Skin epidermis (tissue), 12 donors: ENCODE measurements around the gene NMS.
"Not testable (repeated sequence)": the region's sequence is repeated elsewhere in the genome, so short reads cannot be mapped to it uniquely, and the experiment has no call there.

Source experiments
- H3K27ac ChIP-seq, 21 experiments: fragments of 200-600 bp; sonication (generic) in 11 of 21; one replicate each; pipeline ENCODE4 v1.5.0; 2020; ENCODE audit warnings: mild to moderate bottlenecking in 3 of 21, inconsistent platforms in 2 of 21, moderate library complexity in 2 of 21
- H3K4me3 ChIP-seq, 7 experiments: fragments of 200-600 bp; sonication (generic) in 2 of 7; one replicate each; pipeline ENCODE4 v1.5.0; 2020; ENCODE audit warnings: inconsistent platforms in 2 of 7, mild to moderate bottlenecking in 2 of 7, moderate library complexity in 1 of 7

The NMS gene, protein sequence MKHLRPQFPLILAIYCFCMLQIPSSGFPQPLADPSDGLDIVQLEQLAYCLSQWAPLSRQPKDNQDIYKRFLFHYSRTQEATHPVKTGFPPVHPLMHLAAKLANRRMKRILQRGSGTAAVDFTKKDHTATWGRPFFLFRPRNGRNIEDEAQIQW

DNA sequence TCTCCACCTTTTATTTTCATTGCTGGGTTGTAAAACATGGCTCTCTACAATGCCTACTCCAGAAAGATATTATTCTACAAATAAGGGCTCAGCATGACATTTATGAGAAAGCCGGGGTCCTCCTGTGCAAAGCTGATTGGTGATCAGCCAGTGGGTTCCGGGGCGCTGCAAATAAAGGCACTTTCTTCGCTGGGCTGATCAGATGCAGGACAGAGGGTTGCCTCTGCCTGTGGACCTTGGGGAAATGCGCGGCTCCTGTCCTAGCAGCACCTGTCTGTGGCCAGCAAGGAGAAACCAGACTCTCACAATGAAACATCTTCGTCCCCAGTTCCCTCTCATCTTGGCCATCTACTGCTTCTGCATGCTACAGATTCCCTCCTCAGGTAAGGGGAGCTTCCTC is at the start of gene NMS:
NMS (plus strand) TSS at position 301 of the 400 bp plus-strand sequence; CDS start at position 308, 7 bp downstream.
- Histone ChIP-seq H3K27ac (no peak within 1 kb of the TSS), H3K4me3 (no peak within 1 kb of the TSS)

DNA sequence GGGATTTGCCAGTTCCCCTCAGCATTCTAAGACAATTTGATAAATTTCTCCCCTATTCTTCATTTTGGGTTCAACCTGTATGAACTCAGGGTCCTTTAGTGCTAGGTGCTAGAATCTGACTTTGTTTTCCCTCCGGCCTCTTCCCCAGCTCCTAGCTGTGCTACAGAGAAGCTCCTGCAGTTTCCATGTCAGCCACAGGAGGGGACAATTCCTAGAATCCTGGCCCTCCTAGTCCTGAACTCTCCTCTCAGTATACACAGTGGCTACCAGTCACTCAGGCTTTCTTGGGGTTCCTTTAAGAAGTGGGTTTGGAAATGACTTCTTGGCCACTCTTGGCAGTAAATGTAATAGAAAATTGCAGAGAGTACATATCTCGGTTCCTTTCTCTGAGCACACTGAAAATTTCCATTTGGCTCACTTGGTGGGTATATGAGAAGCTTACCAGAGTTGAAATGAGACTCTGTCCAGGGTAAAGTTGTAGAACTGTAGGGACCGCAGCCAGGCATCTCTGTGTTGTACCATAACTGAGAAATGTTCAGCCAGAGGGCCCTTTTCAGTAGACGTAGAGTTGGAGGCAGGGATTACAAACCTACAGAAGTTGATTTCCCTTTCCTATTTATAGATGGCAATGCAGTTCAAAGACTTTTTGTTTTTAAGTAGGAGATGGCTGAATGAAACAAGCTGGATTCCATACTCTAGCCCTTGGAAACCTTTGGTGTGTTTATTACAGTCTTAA is 47.8 kb upstream of the NMS start:
- Histone ChIP-seq H3K27ac (no peak overlapping the region), H3K4me3 (no peak overlapping the region)

DNA sequence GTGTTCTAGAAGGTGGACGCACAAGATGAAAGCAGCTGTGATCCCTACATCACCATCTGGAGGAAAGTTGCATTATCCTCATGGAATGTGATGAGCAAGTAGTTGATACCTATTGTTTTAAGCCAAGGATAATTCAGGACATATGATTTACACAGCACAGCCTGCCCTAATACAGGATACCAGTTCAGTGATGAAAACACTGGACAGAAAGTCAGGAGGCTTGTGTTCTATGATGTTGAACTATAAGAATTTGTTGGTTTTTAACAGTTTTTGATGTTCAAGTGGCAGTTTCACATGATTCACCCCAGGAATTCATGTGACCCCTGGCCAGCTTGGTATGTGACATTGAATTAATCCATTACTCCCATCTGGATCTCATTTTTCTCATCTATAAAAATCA is 46.7 kb upstream of the NMS start:
- Histone ChIP-seq H3K4me3 (no peak overlapping the region), H3K27ac (no peak overlapping the region)

DNA sequence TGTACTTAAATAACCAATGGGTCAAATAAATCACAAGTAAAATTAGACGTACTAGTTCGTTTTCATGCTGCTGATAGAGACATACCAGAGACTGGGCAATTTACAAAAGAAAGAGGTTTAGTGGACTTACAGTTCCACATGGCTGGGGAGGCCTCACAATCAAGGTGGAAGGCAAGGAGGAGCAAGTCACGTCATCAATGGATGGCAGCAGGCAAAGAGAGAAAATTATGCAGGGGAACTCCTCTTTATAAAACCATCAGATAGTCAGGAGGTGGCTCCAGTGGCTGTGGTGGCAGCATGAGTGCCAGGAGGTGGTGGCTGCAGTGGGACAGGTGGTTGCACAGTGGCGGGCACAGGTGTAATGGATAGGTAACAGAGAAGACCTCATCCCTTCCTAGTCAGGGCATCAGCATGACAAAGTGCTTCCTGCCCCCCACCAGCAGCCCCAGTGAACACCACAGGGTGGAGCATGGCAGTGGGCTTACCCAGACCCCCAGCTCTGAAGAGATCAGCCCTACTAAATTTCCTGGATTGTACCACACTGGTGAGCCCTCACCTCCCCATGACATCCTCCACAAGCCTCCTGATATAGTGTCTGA is 45.9 kb upstream of the NMS start:
- Histone ChIP-seq H3K27ac (no peak overlapping the region), H3K4me3 (no peak overlapping the region)

DNA sequence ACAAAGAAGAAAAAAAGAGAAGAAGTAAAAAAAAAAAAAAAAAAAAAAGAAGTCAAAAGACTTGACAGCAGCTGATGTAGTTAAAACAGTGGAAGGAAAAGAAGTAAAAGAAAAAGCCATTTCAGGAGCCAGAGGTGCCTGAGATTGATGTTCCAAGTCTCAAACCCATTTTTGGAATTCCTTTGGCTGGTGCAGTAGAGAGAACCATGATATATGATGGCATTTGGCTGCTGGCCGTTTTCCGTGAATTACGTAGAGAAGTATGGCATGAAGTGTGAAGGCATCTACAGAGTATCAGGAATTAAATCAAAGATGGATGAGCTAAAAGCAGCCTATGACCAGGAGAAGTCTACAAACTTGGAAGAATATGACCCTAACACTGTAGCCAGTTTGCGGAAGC is 45.2 kb upstream of the NMS start:
- Histone ChIP-seq H3K27ac (no peak overlapping the region), H3K4me3 (no peak overlapping the region)

DNA sequence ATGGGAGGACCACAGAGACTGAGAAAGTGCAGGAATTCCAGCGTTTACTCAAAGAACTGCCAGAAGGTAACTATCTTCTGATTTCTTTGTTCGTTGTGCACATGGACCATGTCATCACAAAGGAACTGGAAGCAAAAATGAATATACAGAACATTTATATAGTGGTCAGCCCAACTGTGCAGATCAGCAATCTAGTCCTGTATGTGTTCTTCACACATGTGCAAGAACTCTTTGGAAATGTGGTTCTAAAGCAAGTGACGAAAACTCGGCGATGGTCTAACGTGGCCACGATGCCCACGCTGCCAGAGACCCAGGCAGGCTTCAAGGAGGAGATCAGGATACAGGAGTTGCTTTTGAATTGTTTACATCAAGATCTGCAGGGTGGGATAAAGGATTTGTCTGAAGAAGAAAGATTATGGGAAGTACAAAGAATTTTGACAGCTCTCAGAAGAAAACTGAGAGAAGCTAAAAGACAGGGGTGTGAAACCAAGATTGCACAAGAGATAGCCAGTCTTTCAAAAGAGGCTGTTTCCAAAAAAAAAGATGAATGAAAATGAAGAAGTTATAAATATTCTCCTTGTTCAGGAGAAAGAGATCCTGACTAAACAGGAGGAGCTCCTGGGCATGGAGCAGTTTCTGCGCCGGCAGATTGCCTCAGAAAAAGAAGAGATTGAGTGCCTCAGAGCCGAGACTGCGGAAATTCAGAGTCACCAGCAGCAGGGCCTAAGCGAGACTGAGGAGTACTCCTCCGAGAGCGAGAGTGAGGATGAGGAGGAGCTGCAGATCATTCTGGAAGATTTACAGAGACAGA is 44.5 kb upstream of the NMS start:
- no peak overlapping the region for H3K27ac ChIP-seq
- H3K4me3 ChIP-seq = no peak overlapping the region

DNA sequence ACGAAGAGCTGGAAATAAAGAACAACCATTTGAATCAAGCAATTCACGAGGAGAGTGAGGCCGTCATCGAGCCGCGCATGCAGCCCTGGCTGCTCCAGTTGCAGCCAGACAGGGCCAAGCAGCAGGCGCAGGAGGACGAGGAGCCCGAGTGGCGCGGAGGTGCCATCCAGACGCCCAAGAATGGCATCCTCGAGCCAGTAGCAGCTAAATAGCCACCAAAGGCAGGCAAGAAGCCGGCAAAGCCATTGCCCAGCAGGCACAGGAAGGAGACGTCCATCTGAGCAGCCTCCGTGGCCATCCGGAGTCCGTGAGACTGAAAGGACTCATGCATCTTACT is 43.9 kb upstream of the NMS start:
- Histone ChIP-seq H3K27ac (no peak overlapping the region), H3K4me3 (no peak overlapping the region)

DNA sequence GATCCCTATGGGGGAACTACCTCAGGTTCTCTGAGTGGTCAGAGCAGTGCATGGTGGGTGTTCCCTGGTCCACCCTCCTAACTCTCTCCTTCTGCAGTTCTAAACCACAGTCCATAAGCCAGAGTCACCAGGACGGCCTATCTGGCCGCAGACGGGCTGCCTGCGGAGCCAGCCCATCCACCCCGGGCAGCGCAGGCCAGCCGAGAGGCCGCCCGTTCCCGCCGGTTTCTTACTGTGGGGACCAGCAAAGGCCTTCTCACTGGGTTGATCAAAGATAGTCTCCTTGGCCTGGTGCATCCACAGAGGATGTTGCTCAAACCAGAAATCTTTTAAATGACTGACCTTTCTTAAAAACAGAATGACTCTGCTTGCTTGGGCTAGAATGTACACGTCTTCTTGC is 43.2 kb upstream of the NMS start:
- Histone ChIP-seq H3K4me3 (no peak overlapping the region), H3K27ac (no peak overlapping the region)

DNA sequence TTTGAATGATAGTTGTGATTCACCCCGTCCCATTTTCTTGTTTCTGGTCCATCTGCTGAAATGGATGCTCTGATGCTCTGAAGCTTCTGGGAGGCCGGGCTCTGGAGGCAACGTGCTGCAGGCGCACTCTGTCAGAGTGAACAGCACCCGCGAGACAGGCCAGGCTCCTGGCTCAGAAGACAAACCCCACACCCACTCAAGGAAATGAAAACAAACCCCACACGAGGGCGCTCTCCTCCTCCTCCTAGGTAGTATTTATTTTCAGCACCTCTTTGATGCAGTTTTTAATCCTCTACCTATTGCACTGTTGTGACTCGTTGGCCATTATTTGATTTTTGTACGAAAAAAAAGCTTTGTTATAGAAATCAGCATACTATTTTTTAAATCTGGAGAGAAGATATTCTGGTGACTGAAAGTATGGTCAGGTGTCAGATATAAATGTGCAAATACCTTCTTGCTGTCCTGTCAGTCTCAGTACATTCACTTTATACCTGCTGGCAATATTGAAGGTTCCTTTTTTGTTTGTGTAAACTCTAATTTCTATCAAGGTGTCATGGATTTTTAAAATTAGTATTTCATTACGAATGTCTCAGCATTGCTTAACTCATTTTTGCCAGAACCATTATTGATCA is 42.5 kb upstream of the NMS start:
- Histone ChIP-seq H3K4me3 (no peak overlapping the region), H3K27ac (no peak overlapping the region)

DNA sequence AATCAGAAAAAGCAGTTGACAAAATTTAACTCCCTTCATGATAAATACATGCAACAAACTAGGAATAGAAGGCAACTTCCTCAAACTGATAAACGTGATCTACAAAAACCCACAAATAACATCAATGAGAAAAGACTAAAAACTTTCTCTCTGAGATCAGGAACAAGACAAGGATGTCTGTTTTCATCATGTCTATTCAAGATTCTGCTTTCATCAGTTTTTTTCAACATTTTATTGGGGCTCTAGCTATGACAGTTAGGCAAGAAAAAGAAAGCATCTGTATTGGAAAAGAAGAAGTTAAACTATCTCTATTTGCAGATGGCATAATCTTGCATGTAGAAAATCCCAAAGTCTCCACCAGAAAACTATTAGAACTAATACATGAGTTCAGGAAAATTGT is 40.6 kb upstream of the NMS start:
- Histone ChIP-seq H3K27ac (no peak overlapping the region), H3K4me3 (no peak overlapping the region)

DNA sequence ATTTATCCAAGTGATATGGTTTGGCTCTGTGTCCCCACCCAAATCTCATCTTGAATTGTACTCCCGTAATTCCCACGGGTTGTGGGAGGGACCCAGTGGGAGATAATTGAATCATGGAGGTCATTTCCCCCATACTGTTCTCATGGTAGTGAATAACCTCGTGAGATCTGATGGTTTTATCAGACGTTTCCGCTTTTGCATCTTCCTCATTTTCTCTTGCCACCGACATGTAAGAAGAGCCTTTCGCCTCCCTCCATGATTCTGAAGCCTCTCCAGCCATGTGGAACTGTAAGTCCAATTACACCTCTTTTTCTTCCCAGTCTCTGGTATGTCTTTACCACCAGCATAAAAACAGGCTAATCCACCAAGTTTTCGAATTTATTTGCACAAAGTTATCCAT is 32.5 kb upstream of the NMS start:
- no peak overlapping the region for H3K4me3 ChIP-seq

DNA sequence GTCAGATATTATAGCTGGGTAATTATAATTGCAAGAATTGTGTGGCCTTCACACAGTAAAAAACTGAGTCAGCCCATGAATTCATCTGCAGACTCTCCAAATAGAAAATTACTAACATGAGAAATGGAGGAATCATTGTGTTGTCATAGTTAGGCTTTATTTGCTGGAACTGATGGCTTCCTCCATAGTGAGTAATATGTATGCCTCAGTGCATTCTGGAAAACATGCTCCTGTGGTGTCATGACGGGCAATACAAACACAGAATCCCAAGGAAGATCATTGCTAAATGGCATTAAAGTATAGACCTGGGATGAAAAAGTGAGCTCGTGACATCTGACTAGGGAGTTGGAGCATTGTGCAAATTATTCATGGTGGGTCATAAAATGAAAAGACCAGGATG is 23.6 kb upstream of the NMS start:
- no peak overlapping the region for H3K27ac ChIP-seq
- no peak overlapping the region for H3K4me3 ChIP-seq

More for the DNA sequence above, 32.5 kb upstream of the NMS start:
- no peak overlapping the region for H3K27ac ChIP-seq

DNA sequence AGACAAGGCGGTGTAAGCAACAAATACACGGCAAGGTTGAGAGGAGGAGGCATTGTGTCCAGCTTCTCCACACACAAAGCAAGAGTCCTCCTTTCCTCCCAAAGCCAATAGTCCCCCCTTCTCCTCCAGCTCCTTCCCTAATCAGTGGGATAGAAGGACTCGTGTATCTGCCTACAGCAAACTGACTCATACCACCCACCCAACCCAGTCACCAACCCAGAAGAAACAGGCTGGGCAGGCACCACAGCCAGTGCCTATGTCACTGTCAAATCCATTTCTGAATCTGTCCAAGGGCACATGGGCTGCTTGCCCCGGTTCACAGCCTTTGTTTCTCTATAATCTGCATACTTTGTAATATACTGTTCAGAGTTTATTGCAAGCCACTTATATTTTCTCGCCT is 19.2 kb upstream of the NMS start:
- Histone ChIP-seq H3K27ac (no peak overlapping the region), H3K4me3 (no peak overlapping the region)

DNA sequence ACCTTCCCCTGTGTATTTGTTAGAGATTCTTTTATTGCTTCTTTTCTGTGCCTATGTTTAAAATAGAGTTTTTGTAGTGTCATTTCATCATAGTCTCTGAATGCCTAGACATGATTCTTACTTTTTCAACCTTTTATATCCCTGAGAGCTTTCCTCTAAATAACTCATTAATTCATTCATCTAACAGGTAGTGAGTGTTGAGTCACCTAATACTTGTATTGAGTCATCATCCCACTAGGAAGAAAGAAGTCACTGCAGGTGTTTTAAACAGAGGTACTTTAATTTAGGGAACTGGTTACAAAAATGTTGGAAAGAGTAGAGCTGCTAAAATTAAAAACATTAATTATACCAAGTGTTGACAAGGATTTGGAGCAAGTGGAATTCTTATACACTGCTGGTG is 18.5 kb upstream of the NMS start:
- Histone ChIP-seq H3K27ac (no peak overlapping the region), H3K4me3 (no peak overlapping the region)

DNA sequence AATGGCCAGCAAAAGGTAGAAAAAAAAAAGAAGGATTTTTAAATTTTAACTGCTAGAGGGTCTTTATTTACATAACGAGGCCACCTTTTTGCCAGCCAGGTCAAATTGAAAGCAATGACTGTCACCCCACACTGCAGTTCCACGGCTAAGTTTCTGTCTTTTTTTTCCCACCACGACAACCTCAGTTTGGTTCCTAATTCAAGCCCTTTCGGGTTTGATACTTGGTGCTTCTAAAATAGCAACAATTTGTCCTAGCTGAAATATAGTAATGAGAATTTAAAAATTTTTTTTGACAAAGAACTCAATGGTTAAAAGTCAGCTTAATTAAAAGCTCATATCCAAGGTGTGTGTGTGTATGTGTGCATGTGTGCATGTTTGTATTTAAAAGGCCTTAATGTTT is 16.4 kb upstream of the NMS start:
- Histone ChIP-seq H3K4me3 (no peak overlapping the region), H3K27ac (no peak overlapping the region)

DNA sequence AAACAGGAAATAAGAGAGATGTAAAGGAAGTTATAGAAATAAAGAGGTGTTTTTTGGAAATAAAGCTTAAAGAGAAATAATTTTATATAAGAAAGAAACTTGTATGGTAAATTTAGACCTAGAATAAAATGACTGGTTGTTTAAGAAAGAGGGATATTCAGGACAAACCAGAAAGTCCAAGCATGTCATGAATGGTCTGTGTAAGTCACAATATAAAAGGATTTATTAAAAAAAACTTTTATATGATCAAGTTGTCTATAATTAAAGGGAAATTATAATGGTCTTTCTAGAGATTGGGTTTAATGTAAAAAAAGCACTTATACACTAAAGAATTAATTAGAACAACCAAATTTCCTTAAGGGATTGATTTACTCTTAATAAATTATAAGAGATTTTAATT is 13.9 kb upstream of the NMS start:
- H3K27ac ChIP-seq, H3K4me3 ChIP-seq: not testable (repeated sequence)

DNA sequence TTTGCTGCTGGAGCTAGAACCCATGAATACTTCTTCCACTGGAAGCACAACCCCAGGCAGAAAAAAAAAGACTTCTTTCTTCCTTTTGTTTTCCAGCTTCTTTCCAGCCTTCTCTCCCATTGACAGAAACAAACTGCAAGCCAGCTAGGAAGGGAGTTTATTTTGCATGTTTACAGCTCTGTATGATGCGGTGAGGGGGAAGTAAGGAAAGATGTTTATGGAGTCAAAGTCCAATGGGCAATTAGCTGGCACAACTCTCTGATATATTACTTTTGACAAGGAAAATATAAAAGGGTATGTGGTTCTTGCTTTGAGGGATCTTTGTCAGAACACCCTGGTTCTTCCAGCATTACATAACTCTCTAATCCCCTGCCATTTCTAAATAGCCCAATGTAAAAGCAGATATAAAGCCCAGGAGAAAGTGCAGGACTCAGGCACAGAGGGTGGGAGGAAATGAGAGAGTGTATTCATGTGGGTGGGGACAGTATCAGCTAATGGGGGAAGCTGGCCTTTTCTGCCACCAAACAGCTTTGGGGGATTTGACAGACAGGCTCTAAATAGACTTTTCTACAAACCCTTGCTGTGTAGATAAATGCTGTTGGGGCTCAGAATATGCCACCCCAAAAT is 9.3 kb upstream of the NMS start:
- Histone ChIP-seq H3K4me3 (no peak overlapping the region), H3K27ac (no peak overlapping the region)

DNA sequence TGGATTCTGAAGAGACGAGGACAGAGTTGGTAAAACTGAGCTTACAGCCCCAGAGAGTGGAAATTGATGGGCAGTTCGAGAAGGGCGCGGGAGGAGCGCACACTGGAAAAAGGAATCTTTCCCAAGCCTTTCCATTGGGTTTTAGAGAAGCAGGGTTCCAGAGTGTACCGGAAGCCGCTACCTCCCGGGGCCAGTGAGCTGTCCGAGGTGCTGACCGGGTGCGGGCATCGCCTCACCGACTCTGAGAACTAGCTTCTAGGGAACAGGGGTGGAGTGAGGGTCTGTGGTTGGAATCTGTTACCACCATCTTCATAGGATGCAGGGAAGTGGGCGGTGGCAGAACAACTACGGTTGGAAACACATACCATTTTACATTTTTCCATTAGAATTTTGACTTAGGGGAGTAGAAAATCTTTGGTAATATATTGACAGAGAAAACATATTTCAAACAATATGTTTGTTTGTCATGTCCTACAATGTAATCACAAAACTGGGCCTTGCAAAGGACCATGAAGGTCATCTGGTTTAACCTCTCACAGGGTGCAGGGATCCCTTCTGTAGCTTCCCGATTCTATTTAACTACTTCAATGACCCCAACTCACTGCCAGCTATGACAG is 724 bp downstream of the NMS start:
- H3K4me3 ChIP-seq = no peak overlapping the region
- H3K27ac ChIP-seq = no peak overlapping the region

DNA sequence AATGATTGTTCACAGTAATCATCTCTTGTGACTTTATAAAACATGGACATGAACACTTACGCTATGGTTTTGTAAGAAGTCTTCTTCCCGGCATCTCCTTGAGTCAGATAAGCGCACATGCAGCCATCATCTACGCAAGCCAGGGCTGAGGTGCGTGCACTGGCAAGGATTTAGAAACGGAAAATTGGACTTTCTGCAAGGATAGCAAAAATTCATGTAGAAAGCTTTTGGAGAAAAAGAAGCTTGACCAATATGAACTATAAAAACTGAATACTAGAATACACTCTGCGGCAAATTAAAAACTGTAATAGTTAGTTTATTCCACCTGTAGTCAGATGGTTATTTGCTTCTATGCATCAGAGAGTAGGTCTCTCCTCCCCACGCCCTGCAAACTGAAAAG is 6.3 kb downstream of the NMS start:
- Histone ChIP-seq H3K4me3 (no peak overlapping the region), H3K27ac (no peak overlapping the region)

DNA sequence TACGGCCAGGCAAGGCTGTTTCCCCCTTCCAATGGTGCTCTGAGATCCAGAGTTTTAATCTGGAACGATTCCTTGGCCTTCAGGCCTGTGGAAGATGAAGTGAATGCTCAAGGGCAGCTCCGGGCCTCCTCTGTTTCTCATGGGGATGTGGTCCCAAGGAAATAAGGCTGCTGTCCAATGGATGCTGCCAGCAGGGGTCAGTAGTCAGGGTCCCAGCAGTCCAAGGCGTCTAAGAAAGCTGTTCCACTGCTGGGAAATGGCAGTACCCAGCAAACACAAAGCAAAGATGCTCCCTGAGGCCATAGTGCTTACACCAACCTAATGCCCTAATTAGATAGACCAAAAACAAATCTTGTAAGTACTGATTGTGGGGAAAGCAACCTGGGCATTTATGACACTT is 12.5 kb downstream of the NMS start:
- Histone ChIP-seq H3K4me3 (no peak overlapping the region), H3K27ac (no peak overlapping the region)
